GM21528 (cell line): ENCODE data around the gene RPLP1.

Experiments
- ATAC-seq: cut with Tn5 transposase; IDR thresholded peaks from one replicate; pipeline ENCODE4 v1.9.1; 2021; ENCODE audit warnings: mild to moderate bottlenecking, moderate library complexity; ENCODE audit not compliant: unreplicated experiment, low FRiP score

RPLP1 gene

GRCh38 chr15:69491038-69491505 lies 38.5 kb downstream of the RPLP1 start:
- no peak for ATAC-seq

GRCh38 chr15:69493406-69493805 lies 40.8 kb downstream of the RPLP1 start:
- ATAC-seq = no peak

GRCh38 chr15:69496001-69496400 lies 43.4 kb downstream of the RPLP1 start:
- ATAC-seq = no peak

GRCh38 chr15:69497076-69497475 lies 44.5 kb downstream of the RPLP1 start:
- no peak for ATAC-seq

- ATAC-seq = no peak
Measured at GRCh38 chr15:69497667-69498066, 45.0 kb downstream of the RPLP1 start.

- no peak for ATAC-seq
Measured at GRCh38 chr15:69498282-69498681, 45.7 kb downstream of the RPLP1 start.

GRCh38 chr15:69498987-69499386 lies 46.4 kb downstream of the RPLP1 start:
- no peak for ATAC-seq

GRCh38 chr15:69499521-69500211 lies 47.0 kb downstream of the RPLP1 start:
- ATAC-seq = no peak

GRCh38 chr15:69500339-69500738 lies 47.7 kb downstream of the RPLP1 start:
- no peak for ATAC-seq

GRCh38 chr15:69501456-69501855 lies 48.8 kb downstream of the RPLP1 start:
- ATAC-seq = no peak

- ATAC-seq = no peak
Measured at GRCh38 chr15:69502470-69503045, 49.9 kb downstream of the RPLP1 start.

GRCh38 chr15:69504352-69505040 lies 51.9 kb downstream of the RPLP1 start:
- no peak for ATAC-seq
